Colon (tissue), 2 donors: ENCODE results near the gene OR4D10.

Experiments
- FAIRE-seq: peaks from 2 replicates; lab custom pipeline; 2012; peaks lifted over from hg19 to GRCh38; lab: Jason Lieb, UNC
- donor health status: control.
- donor health status: control.

The OR4D10 gene

GRCh38 chr11:59528711-59529110 lies 55.6 kb downstream of the OR4D10 start:
- FAIRE-seq: no peak
